Endodermal cell (in vitro differentiated cells): ENCODE data around the gene KIAA1217. TPM values are rescaled to one million over a fixed set of nuclear protein-coding genes. Genes with fewer than 3 reads are reported as not detected.

Experiments
- DNase-seq: peaks from one replicate; pipeline ENCODE4 v3.0.0-alpha.2; 2017
- H3K27ac ChIP-seq: 2 replicates; pipeline ENCODE4 v1.5.1; 2013; ENCODE audit warnings: mild to moderate bottlenecking, low read depth, low read length, moderate library complexity
- H3K27me3 ChIP-seq: 2 replicates; pipeline ENCODE4 v1.6.1; 2013; ENCODE audit warnings: mild to moderate bottlenecking, low read length, moderate library complexity; ENCODE audit not compliant: insufficient read depth, control insufficient read depth, poor library complexity, severe bottlenecking
- H3K36me3 ChIP-seq: 2 replicates; pipeline ENCODE4 v1.7.0; 2013; ENCODE audit warnings: mild to moderate bottlenecking, low read length, moderate library complexity; ENCODE audit not compliant: control insufficient read depth, insufficient read depth
- H3K4me1 ChIP-seq: one replicate; pipeline ENCODE4 v1.7.0; 2013; ENCODE audit warnings: low read length; ENCODE audit not compliant: control insufficient read depth, insufficient read depth
- H3K4me3 ChIP-seq: 2 replicates; pipeline ENCODE4 v1.5.1; 2013; ENCODE audit warnings: mild to moderate bottlenecking, low read length, moderate library complexity
- H3K9ac ChIP-seq: 2 replicates; pipeline ENCODE4 v1.6.1; 2013; ENCODE audit warnings: mild to moderate bottlenecking, low read length, moderate library complexity; ENCODE audit not compliant: poor library complexity, severe bottlenecking; ENCODE audit errors: extremely low read depth
- H3K9me3 ChIP-seq: 2 replicates; pipeline ENCODE4 v1.6.1; 2013; ENCODE audit warnings: mild to moderate bottlenecking, low read length, moderate library complexity; ENCODE audit not compliant: control insufficient read depth
- H3K27ac Mint-ChIP-seq: 2 replicates; pipeline ENCODE4 v1.8.0; 2020; ENCODE audit warnings: mixed read lengths
- H3K27me3 Mint-ChIP-seq: 2 replicates; pipeline ENCODE4 v1.8.0; 2021; ENCODE audit warnings: mild to moderate bottlenecking, mixed read lengths; ENCODE audit not compliant: insufficient read depth
- H3K36me3 Mint-ChIP-seq: 2 replicates; pipeline ENCODE4 v1.8.0; 2020; ENCODE audit warnings: low read depth, mixed read lengths
- H3K4me1 Mint-ChIP-seq: 2 replicates; pipeline ENCODE4 v1.8.0; 2020; ENCODE audit warnings: mixed read lengths
- H3K4me3 Mint-ChIP-seq: 2 replicates; pipeline ENCODE4 v1.8.0; 2020; ENCODE audit warnings: mild to moderate bottlenecking, moderate library complexity, mixed read lengths
- H3K9me3 Mint-ChIP-seq: 2 replicates; pipeline ENCODE4 v1.8.0; 2020; ENCODE audit warnings: mild to moderate bottlenecking, mixed read lengths
- WGBS, 2 experiments: methylation state at CpG; one replicate each; pipeline versions ENCODE4 v1.1.5 to v1.1.7; 2013; ENCODE audit warnings: missing lambda C conversion rate in 2 of 2, mixed read lengths in 1 of 2; ENCODE audit not compliant: insufficient coverage in 1 of 2, insufficient read length in 1 of 2; 5-methylcytosine and 5-hydroxymethylcytosine counted together
- total RNA-seq, 2 donors: library from RNA; stranded (reverse); fragmentation: NEBNext Ultra II Directional in 1 of 2; extraction: Animal tissue kit (Norgen Biotek cat#: 25700) in 1 of 2; gene quantifications; 2 replicates in 1 of 2; 3 replicates in 1 of 2; pipeline ENCODE4 v1.2.1, GENCODE V29; 2021
- TF ChIP-seq, protein P1 (sequence below): fragments of 200-600 bp; sonication (generic); conservative IDR thresholded peaks from 2 replicates; pipeline ENCODE4 v1.5.0; 2021; ENCODE audit warnings: antibody characterized with exemption, mild to moderate bottlenecking

KIAA1217 gene
- total RNA-seq, 2 donors from 2014 or later = 25.4 to 27.2 TPM

DNA sequence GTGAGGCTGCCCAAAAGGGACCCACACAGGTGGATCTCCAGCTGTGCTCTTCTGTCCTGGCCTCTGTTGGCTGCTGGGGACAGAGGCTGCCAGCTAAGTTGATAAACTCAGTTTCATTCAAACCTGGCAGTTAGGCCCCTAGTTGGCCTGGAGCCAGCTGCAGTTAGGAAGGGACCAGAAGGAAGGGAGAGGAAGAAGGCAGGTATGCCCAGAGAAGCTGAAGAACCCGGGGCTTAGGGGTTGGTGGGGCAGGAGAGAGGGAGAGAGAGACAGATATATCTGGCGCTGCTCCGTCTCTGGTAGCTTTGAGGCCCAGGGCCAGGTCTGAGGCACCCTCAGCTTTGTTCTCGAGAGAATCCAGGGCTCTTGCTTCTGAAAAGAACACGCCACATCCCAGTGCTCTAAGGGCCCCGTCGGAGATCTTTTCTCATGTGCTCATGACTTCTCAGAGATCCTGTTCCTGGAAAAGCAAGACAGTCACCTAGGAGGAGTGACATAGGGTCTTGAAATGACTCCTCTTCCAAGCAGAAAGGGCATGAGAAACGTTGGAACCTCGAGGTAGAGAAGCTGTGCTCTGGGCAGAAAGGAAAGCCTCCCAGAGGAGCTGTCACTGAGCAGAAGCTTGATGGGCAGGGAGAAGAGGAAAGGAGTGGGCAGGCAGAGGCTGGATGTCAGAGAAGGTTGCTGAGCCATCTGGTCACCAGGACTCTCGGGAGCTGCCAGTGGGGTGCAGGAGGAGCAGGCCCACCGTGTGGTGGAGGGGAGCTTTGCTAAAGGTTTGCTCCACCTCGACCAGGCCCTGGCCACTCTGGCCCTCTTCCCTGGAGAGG is 361.1 kb downstream of the KIAA1217 start:
- Histone ChIP-seq H3K4me3 (no peak overlapping the region), H3K27ac (no peak overlapping the region), H3K27me3 (no peaks in the 10 kb centered on the region), H3K36me3 (no peaks in the 10 kb centered on the region), H3K9ac (no peak overlapping the region), H3K4me1 (no peaks in the 10 kb centered on the region), H3K9me3 (no peaks in the 10 kb centered on the region)
- Mint-ChIP-seq H3K27ac (no peak overlapping the region), H3K4me3 (no peak overlapping the region), H3K4me1 (no peaks in the 10 kb centered on the region), H3K36me3 (no peaks in the 10 kb centered on the region), H3K27me3 (peaks cover 2% of the 10 kb centered on the region), H3K9me3 (no peaks in the 10 kb centered on the region)
- WGBS, 2 experiments = 89 to 90% methylated on average over 9 to 12 of the region's 12 CpGs
- DNase-seq = no peak
- TF ChIP-seq, protein P1, sequence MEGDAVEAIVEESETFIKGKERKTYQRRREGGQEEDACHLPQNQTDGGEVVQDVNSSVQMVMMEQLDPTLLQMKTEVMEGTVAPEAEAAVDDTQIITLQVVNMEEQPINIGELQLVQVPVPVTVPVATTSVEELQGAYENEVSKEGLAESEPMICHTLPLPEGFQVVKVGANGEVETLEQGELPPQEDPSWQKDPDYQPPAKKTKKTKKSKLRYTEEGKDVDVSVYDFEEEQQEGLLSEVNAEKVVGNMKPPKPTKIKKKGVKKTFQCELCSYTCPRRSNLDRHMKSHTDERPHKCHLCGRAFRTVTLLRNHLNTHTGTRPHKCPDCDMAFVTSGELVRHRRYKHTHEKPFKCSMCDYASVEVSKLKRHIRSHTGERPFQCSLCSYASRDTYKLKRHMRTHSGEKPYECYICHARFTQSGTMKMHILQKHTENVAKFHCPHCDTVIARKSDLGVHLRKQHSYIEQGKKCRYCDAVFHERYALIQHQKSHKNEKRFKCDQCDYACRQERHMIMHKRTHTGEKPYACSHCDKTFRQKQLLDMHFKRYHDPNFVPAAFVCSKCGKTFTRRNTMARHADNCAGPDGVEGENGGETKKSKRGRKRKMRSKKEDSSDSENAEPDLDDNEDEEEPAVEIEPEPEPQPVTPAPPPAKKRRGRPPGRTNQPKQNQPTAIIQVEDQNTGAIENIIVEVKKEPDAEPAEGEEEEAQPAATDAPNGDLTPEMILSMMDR = no peak

GRCh38 chr10:24570658-24571426 is 361.9 kb downstream of the KIAA1217 start:
- TF ChIP-seq, protein P1 = no peak
- H3K36me3 ChIP-seq = no peaks in the 10 kb centered on the region
- no peaks in the 10 kb centered on the region for H3K4me1 ChIP-seq
- Mint-ChIP-seq H3K9me3 (no peaks in the 10 kb centered on the region), H3K4me3 (no peak overlapping the region), H3K4me1 (peaks cover 5% of the 10 kb centered on the region), H3K27me3 (peaks cover 2% of the 10 kb centered on the region), H3K36me3 (no peaks in the 10 kb centered on the region), H3K27ac (no peak overlapping the region)
- H3K27me3 ChIP-seq = no peaks in the 10 kb centered on the region
- no peaks in the 10 kb centered on the region for H3K9me3 ChIP-seq
- H3K27ac ChIP-seq = no peak overlapping the region
- H3K4me3 ChIP-seq = no peak overlapping the region
- 92 to 94% methylated on average over 8 to 9 of the region's 9 CpGs for WGBS, 2 experiments
- no peak overlapping the region for H3K9ac ChIP-seq
- no peak for DNase-seq

DNA sequence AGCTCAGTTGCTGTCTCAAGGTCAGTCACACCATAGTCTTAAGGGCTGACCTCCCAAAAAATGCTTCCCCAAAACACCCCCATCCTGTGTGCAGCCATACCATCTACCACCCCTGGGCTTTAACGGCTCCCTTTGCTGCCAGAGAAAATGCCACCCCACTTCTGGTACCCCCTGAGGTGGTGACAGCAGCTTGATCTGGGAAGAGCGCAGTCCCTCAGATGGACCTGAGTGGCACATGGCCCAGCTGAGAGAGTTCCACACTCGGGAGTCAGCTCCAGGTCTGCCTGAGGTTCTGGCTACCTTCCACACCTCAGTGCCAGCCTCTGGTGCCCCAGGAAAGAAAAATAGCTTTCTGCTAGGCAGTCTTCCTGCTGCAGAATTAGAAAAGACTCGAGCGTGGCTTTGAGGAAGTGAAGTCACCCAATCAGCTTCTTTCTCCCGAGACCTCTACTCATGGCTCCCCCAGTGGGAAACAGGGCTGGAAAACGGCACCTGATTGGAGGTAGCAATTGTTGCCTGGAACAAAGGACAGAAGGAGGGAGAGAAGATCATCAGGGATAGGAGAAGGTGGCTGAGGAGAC is 363.0 kb downstream of the KIAA1217 start:
- no peaks in the 10 kb centered on the region for H3K9me3 Mint-ChIP-seq
- H3K27me3 Mint-ChIP-seq = peaks cover 2% of the 10 kb centered on the region
- 90 to 95% methylated on average over 5 to 7 of the region's 7 CpGs for WGBS, 2 experiments

More for the DNA sequence above, 363.0 kb downstream of the KIAA1217 start:
- TF ChIP-seq, protein P1 = no peak
- Mint-ChIP-seq H3K27ac (no peak overlapping the region), H3K4me3 (no peak overlapping the region), H3K36me3 (no peaks in the 10 kb centered on the region), H3K4me1 (peaks cover 8% of the 10 kb centered on the region)
- Histone ChIP-seq H3K9me3 (no peaks in the 10 kb centered on the region), H3K36me3 (no peaks in the 10 kb centered on the region), H3K27ac (no peak overlapping the region), H3K27me3 (no peaks in the 10 kb centered on the region), H3K9ac (no peak overlapping the region), H3K4me1 (no peaks in the 10 kb centered on the region), H3K4me3 (no peak overlapping the region)
- DNase-seq = no peak
